ENCODE measurements around the gene RRH. TPM values are rescaled to one million over a fixed set of nuclear protein-coding genes. Genes with fewer than 3 reads are reported as not detected.
A peak's percentile ranks its signal among the peaks of the same experiment; 100 is the strongest.
"Not testable (repeated sequence)": the region's sequence is repeated elsewhere in the genome, so short reads cannot be mapped to it uniquely, and the experiment has no call there.

The RRH gene, protein sequence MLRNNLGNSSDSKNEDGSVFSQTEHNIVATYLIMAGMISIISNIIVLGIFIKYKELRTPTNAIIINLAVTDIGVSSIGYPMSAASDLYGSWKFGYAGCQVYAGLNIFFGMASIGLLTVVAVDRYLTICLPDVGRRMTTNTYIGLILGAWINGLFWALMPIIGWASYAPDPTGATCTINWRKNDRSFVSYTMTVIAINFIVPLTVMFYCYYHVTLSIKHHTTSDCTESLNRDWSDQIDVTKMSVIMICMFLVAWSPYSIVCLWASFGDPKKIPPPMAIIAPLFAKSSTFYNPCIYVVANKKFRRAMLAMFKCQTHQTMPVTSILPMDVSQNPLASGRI
- total RNA-seq (2014; rRNA removed; shearing (Covaris generic)): not detected in 2 replicates

DNA sequence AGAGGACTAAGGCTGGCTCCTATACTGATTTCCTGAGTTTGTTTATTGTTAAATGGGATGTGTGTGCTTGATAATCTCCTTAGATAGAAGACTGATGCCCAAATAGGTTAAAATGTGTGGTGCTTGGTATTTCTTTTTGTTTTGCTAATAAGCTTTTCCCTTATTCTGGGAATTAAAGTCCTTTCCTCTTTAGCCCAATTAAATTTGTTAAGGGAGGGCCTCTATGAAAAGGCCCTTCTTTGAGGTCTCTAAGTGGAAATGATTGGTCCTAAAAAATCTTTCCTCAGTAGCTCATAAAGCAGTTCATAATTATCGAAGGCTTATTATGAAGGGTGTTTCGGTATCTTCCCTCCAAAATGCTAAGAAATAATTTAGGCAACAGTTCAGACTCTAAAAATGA, at the start of gene RRH:
TSS of gene RRH (plus strand) at position 301 of the 400 bp plus-strand sequence. CDS start at position 357, 56 bp downstream.
- no peak for DNase-seq (ENCODE audit: low spot score)

DNA sequence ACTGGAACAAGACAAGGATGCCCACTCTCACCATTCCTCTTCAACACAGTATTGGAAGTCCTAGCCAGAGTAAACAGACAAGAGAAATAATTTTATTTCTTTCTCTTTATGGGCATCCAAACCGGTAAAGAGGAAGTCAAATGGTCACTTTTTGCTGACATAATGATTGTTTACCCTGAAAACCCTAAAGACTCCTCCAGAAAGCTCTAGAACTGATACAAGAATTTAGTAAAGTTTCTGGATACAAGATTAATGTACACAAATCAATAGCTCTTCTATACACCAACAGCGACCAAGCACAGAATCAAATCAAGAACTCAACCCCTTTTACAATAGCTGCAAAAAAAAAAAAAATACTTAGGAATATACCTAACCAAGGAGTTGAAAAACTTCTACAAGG, 45.7 kb upstream of the RRH start:
- DNase-seq (ENCODE audit: low spot score): not testable (repeated sequence)

DNA sequence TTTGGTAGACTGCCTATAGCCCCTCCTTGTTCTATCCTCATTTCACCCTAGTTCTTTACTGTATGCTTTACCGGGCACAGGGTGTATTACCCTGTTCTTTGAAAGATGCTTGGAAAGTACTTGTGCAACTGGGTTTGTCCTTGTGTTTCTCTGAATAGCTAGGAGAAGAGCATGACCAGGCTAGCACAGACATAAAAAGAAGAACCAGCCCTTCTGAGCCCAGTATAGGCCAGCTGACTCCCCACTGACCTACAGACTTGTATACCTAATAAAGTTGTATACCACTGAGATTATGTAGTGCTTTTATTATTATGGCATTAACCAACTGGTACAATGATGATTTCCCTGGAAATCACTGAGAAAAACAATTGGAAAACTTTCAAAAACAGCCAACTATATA, 40.9 kb upstream of the RRH start:
- DNase-seq (ENCODE audit: low spot score): no peak

DNA sequence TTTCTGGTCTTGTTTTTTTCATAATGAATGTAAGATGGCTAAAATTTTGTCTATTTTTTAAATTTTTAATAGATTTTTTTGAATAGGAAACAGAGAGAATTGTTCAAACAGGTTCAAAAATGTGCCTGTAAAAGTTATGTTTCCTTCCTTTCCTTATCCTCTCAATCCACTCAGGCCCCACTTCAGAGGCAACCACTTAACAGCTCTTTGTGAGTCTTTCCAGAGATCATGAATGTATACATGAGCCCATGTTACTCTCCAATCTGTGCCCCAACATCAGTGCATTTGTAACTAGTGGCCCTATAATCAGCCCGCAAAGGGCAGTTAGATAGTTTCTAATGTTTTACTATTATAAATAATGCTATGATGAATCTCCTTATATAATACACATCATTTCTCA, 40.0 kb upstream of the RRH start:
- DNase-seq (ENCODE audit: low spot score): no peak

DNA sequence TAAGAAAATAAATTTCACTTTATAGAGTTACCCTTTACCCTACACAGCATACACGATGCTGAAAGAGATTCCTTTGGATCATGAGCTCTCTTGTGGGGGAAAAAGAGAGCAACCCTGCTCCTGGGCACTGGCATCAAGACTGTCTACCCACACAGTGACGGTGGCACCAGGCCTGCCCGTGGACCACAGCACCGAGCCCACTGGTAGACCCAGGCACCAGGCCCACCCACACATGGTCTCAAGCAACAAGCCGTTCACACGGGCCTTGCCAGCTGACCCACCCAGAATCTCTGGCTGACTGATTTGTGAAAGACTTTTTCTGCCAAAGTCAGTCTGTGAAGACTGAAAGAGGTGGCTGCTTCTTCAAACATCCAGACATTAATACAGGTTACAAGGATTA, 32.7 kb upstream of the RRH start:
- no peak for DNase-seq (ENCODE audit: low spot score)

DNA sequence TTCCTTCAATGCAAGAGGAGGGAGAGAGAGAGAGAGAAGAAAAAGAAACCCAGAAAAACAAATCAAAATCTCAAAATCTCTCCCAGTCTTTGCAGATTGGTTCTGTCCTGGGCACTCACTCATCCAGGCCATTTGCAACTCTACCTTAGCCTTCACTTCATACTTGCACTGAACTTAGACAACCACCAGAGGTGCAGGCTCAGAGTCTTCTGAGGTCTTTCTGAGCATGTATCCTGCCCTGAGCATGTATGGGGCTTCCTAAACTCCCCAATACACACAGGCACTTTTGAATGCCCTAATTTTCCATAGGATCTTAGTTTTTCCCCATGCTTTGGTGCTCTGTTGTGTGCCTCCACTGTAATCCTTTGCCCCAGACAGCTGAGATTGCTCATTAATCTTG, 28.9 kb upstream of the RRH start:
- no peak for DNase-seq (ENCODE audit: low spot score)

DNA sequence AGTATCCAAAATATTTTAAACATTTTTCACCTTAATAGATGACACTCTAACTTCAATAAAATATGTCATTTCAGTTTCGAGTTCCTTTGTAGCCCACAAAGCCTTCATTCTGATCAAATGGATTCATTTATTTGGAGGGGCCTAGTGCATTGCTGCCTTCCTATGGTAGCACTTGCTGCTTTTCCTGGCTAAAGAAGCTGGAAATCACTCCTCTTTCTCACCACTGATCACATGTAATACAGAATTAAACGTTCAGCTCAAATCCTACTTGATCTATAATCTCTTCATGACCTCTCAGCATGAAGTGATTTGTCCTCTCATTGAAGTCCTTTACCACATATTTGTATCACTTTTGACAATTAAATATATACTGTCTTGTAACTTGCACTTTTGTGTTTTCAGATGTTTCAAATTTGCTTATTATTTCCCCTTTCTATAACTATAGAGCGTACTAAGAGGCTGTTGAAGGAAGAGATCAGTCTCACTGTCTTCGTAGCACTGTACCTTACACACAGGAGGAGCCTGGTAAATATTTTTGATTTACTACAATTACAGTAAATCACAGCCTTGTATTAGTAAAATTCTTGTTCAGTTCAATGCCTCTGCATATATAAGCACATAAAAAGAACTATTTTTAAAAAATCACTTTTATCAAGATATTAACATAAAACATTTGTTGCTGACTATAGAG, 26.5 kb upstream of the RRH start:
- no peak for DNase-seq (ENCODE audit: low spot score)

DNA sequence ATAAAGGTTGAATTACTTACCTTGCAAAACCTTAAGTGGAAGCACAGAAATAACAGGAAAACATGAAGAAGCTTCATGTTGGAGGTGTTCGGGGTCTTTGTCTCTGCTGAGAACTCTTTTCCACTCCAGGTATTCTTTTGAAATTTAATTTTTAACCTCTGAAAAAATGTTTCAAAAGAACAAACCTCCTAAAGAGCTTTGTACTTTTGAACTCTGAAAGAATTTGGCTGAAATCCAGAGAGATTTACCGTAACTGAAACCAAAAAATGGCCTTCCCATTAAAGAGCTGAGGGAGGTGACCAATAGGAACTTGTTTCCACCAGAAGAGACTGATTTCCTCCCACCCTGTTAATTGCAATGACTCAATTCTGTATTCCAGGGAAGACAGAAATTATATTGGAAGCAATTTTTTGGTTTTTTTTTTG, 25.9 kb upstream of the RRH start, which contains the start of gene CFI:
TSS of gene CFI (minus strand) at position 105 of the 425 bp plus-strand sequence. CDS start at position 77, 28 bp downstream.
- peak; percentile 88 for DNase-seq (ENCODE audit: low spot score)

DNA sequence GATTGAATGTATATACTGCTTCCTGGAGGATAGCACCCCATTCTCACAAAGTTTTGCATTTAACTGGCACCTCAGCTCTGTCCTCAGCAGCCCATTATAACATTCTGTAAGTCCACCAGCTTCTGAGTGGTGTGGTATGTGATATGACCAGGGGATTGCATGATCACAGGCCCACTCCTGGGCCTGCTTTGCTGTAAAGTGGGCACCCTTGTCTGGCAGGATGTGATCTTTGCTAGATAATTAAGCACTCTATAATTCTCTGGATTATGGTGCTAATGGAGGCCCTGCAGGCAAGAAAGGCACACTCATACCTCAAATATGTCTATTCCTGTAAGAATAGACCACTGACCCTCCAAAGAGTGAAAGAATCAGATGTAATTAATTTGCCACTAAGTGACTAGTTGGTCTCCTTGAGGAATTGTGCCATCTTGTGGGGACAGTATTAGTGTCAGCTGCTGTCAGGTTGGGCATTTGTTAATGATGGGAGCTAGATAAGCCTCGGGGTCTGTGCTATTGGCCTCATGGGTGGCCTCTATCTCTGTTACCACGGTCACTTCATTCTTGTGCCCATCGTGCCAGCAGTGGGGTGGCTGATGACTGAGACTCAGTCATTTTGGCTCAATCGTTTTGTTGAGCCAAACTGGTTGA, 23.7 kb upstream of the RRH start:
- DNase-seq (ENCODE audit: low spot score): peak; percentile 74

DNA sequence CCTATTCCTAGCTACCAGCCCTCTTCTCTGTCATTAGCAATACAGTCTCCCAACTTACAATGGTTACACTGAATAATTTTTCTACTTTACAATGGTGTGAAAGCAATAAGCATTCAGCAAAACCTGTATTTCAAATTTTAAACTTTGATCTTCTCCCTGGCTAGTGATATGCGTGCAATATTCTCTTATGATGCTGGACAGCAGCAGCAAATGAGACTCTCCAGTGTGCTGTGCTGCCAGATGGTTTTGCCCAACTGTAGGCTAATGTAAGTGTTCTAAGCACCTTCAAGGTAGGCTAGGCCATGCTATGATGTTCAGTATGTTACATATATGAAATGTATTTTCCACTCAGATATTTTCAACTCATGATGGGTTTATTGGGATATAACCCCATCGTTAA, 18.1 kb upstream of the RRH start:
- DNase-seq (ENCODE audit: low spot score): no peak

DNA sequence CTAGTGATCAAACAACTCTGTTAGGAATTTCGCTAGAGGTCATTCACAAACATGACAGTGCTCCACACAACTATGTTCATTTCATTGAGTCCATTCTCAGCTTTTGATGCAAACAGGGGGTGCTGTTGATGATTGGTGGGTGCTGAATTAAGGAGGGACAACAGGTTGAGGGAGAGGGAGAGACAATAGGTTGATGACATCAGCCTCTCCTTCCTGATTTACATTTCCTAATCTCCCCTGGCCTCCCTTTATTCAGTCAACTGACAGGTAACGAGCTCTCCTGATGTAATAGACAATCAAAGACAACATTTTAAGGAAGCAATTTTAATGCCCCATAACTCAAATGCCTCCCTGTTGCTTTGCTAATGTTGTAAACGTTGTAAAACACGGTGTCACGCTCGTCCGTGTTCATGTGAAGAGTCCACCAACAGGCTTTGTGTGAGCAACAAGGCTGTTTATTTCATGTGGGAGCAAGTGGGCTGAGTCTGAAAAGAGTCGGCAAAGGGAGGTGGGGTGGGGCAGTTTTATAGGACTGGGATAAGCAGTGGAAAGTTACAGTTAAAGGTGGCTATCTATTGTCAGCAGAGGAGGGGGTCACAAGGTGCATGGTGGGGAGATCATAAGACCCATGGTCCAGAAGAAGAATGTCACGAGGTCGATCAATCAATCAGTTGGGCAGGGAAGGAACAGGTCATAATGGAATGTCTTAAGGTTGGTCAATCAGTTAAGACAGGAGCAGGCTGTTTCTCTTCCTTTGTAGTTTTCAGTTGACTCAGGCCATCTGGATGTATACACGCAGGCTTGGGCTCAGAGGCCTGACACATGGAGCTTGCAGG, 17.0 kb upstream of the RRH start:
- DNase-seq (ENCODE audit: low spot score): no peak

DNA sequence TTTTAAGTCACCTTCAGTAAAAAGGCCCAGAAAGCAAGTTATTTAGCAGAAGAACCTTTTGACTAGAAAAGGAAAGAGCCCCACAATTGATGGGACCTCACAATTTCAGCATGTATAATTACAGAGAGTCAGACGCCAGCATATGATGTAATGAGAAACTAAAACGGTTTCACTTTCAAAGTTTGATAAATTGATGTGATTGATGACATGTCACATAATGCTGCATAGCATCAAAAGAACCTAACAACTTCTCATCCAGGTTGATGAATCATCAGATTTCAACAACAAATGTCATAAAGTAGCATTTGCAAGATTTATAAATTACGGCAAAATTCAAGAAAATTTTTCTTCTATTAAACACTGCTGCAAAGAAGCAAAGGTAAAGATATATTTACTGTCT, 16.1 kb upstream of the RRH start:
- DNase-seq (ENCODE audit: low spot score): no peak

DNA sequence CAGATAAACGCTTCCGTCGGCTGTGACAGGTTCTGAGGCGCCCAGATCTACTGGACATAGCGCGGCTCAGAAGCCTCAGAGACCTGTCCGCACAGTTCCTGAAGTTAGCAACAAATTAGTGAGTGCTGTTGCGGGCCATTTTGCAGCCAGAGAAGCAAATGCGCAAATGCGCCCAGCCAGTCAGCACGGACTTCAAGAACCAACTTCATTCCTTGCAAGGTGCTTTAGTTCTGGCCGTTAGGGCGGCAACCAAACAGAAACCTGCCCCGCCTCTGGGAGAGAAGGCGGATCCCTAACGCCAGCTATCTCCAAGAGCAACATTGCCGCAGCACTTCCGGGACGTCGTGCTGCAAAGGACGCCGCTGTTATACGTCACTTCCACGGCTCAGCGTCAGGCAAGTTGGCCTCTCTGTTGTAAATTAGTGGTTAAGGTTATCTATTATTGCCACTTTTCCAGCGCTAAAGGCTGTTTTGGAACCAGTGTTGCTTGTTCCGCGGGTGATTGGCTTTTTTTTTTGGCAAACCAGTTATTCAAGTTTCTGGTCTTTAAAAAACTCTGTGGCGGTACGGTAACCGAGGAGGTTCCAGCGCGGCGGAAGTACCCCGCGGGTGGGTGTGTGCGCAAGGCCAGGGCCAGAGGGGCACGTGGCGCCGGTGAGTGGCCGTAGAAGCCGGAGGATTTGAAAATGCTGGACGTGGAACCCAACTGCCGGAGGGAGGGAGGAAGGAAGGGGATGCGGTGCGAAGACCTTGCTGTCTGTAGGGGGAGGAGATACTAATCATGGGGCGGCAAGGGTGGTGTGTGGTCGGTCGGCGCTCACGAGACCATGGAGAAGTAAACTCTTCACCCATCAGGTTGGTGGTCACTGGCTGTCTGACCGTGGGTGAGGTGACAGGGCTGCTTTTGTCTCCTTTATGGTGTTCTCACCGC, 12.4 kb upstream of the RRH start, which contains the start of gene GAR1:
TSS of gene GAR1 (plus strand) at position 612 of the 931 bp plus-strand sequence. CDS start 403 bp downstream, outside the sequence.
- DNase-seq (ENCODE audit: low spot score): peak; percentile 94

DNA sequence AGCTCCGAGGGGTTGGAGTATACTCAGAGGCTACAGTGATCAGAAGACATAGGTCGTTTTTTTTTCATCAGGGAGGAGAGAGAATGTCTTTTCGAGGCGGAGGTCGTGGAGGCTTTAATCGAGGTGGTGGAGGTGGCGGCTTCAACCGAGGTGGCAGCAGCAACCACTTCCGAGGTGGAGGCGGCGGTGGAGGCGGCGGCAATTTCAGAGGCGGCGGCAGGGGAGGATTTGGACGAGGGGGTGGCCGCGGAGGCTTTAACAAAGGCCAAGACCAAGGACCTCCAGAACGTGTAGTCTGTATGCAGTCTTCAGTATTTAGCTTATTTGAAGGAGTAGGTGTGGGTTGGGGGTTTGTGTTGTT, 11.7 kb upstream of the RRH start:
- no peak for DNase-seq (ENCODE audit: low spot score)

DNA sequence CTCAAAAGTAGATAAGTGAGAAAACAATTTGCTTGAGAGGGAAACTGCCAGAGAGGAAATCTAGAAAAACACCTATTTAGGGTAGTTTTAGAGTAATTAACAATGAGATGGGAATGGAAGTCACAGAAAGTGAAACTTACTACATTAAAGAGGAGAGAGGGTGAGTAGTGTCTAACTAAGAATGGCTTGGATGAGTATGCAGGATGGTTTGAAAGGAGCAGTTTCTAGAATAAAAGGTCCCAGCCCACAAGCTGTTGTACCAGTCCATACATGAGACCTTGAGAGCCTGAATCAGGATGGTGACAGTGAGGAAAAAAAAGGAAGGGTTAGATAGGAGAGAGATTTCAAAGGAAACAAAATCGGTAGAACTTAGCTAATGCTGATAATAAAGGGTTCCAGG, 10.9 kb upstream of the RRH start:
- no peak for DNase-seq (ENCODE audit: low spot score)

DNA sequence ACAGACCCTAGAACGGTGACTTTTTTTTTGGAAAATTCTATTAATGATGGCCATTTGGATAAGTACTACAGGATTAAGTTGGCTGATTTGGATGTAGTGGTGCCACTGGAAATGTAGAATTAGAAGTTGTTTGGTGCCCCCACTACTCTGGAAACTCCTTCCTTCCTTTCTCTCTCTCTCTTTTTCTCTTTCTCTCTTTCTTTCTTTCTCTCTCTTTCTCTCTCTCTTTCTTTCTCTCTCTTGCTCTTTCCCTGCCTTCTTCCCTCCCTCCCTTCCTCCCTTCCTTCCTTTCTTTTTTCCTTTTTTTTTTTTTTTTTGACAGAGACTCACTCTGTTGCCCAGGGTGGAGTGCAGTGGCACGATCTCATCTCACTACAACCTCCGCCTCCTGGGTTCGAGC, 9.5 kb upstream of the RRH start:
- no peak for DNase-seq (ENCODE audit: low spot score)

DNA sequence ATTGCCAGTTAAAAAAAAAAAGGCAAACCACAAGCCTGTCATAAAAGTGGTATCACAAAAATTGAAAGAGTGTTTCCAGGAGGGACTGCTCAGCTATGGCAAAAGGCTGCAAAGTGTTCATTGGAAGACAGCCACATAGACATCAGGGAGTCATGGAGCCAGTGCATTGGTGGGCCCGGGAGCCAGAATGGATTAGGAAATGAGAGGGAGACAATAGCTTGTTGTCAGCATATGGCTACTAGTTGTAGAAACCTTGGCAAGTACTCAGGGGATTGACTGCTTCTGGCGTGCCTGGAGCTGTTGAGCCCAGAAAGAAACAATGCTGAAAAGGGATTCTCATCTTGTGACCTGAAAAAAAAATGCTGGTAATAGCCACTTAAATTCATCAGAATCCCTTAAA, 7.2 kb upstream of the RRH start:
- DNase-seq (ENCODE audit: low spot score): no peak

DNA sequence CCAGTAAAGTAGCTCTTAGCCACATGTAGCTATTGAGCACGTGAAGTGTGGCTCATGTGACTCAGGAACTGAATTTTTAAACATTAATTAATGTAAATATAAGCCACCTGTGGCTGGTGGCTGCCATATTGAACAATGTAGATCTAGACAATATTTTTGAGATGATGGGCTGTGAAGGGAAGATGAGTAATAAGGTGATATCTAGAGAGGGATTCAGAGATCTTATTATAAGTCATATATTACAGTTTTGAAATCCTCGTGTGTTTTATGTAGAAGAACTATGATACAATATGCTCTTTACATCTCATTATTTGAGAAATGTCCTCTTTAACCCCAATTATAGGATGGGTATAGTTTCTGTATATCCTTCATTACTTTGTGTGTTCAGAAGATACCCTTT, 6.6 kb upstream of the RRH start:
- no peak for DNase-seq (ENCODE audit: low spot score)

DNA sequence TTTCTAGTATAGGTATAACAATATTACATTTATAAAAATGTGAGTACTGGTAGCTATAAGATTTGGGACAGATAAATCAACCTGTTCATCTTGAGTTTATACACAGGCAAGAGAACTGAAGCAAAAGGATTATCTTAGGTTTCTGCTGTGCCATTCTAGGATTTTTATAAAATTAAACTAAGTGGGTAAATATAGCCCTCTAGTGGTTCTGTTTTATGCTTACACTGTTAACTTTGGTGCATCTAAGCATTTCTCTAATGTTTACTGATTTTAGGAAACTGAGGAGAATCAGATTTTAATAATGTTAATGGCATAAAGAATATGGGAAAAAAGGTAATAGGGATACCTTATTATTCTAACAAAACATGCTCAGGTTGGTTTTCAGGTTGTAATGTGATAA, 1.1 kb upstream of the RRH start:
- no peak for DNase-seq (ENCODE audit: low spot score)

DNA sequence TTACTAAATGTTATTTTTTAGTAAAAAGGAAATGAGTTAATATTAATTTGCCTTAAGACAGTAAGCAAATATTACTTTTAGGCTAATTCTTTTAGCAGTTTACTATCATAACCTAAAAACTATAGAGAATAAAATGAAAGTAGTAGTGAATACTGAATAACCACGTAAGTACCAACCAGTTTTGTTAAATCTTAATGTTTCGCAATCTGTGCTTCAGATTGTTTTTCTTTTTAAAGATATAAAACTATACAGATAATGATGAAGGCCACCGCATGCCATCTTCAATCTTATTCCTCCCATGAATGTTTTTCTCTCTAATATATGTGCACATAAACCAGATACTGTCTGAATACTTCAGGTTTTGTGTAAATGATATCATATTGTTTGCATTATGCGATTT, 6.0 kb downstream of the RRH start:
- no peak for DNase-seq (ENCODE audit: low spot score)

DNA sequence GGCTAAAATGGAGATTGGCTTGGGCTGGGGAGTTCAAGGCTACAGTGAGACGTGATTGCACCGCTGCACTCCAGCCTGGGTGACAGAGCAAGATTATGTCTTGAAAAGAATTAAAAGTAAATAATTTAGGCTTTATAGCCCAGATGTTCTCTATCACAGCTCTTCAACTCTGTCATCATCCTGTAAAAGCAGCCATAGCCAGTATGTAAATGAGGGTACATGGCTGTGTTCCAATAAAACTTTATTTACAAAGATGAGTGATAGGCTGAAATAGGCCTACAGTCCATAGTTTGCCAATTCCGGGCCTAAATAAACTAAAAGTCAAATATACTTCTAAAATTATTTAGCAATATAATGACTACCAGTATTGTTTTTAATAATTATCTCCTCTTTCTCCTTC, 9.2 kb downstream of the RRH start:
- DNase-seq (ENCODE audit: low spot score): no peak

Measured in H4 (cell line).